ENCODE measurements around the gene HCN1. TPM values are rescaled to one million over a fixed set of nuclear protein-coding genes. Genes with fewer than 3 reads are reported as not detected.

HCN1 gene
- total RNA-seq, 1 donor from 2014 or later, result 0.12 TPM

- ATAC-seq, result no peak
- Histone ChIP-seq H3K4me1 (no peaks in the 10 kb centered on the region), H3K27ac (no peak overlapping the region), H3K36me3 (no peaks in the 10 kb centered on the region), H3K27me3 (no peaks in the 10 kb centered on the region), H3K4me3 (no peak overlapping the region), H3K9me3 (no peaks in the 10 kb centered on the region)
- DNase-seq, result no peak
- TF ChIP-seq CTCF (IDR thresholded peaks at IDR 0.05), result no peak
- intact Hi-C loops (cut with DNase I), result no loop called here
These were observed 278.7 kb downstream of the HCN1 start for GRCh38 chr5:45417285-45417998.

GRCh38 chr5:45414620-45415573 lies 281.3 kb downstream of the HCN1 start:
- Histone ChIP-seq H3K9me3 (no peaks in the 10 kb centered on the region), H3K36me3 (no peaks in the 10 kb centered on the region), H3K4me1 (no peaks in the 10 kb centered on the region), H3K27me3 (no peaks in the 10 kb centered on the region), H3K27ac (no peak overlapping the region), H3K4me3 (no peak overlapping the region)
- intact Hi-C loops (cut with DNase I), result no loop called here
- no peak for DNase-seq
- no peak for TF ChIP-seq CTCF (IDR thresholded peaks at IDR 0.05)
- ATAC-seq, result no peak

DNA sequence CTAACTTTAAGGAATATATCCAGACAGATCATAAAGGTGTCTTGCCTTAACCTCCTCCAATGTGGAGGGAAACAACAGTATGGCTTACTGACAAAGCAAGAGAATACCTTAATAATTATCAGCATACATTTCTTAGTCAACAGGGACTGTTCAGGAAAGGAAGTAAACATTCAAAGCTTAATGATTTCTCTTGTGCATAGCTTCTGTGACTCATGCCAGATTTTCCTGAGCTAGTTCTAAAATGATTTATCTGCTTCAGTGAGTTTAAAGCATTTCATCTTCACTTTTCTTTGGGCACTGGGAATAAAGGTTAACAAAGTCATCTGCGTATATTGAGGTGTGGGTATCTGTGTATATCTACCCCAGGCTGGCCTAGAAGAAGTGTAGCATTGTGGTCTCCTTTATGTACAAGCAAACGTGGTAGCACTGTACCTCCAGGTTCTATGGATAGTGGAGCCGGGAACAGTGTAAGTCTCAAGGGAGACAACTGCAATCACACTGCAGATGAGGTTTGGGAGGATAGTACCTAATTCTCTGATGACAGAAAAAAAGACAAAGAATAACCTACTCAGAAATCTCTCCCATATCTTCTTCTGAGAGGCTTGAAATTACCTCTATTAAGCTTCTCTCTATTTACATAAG lies 284.1 kb downstream of the HCN1 start:
- no peaks in the 10 kb centered on the region for H3K4me1 ChIP-seq
- no peaks in the 10 kb centered on the region for H3K36me3 ChIP-seq
- DNase-seq (no peak), ATAC-seq (no peak)
- no peak for TF ChIP-seq CTCF (IDR thresholded peaks at IDR 0.05)
- no peak overlapping the region for H3K4me3 ChIP-seq
- H3K27me3 ChIP-seq, result no peaks in the 10 kb centered on the region
- intact Hi-C loops (cut with DNase I), result no loop called here
- no peaks in the 10 kb centered on the region for H3K9me3 ChIP-seq
- H3K27ac ChIP-seq, result no peak overlapping the region

- Histone ChIP-seq H3K36me3 (no peaks in the 10 kb centered on the region), H3K9me3 (no peaks in the 10 kb centered on the region), H3K4me1 (no peaks in the 10 kb centered on the region), H3K27ac (no peak overlapping the region), H3K4me3 (no peak overlapping the region), H3K27me3 (no peaks in the 10 kb centered on the region)
- intact Hi-C loops (cut with DNase I), result no loop called here
- ATAC-seq, result no peak
- TF ChIP-seq CTCF (IDR thresholded peaks at IDR 0.05), result no peak
- DNase-seq, result no peak
These were observed 285.7 kb downstream of the HCN1 start for GRCh38 chr5:45410304-45410995.

DNA sequence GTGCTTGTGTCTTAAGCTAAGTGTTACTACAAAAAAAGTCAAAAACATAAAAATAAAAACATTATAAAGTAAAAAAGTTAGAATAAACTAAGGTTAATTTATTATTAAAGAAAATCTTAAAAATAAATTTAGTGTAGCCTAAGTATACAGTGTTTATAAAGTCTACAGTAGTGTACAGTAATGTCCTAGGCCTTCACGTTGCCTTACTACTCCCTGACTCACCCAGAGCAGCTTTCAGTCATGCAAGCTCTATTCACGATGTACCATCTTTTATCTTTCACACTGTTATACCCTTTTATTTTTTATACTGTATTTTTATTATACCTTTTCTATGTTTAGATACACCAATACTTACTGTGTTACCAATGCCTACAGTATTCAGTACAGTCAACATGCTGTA lies 288.1 kb downstream of the HCN1 start:
- ATAC-seq (no peak), DNase-seq (no peak)
- no peaks in the 10 kb centered on the region for H3K27me3 ChIP-seq
- no peak overlapping the region for H3K4me3 ChIP-seq
- H3K4me1 ChIP-seq, result no peaks in the 10 kb centered on the region
- H3K27ac ChIP-seq, result no peak overlapping the region
- intact Hi-C loops (cut with DNase I), result no loop called here
- H3K9me3 ChIP-seq, result no peaks in the 10 kb centered on the region
- no peaks in the 10 kb centered on the region for H3K36me3 ChIP-seq
- TF ChIP-seq CTCF (IDR thresholded peaks at IDR 0.05), result no peak
